Lung microvascular endothelial cell (primary cell): ENCODE measurements around the gene IGF2R. TPM values are rescaled to one million over a fixed set of nuclear protein-coding genes. Genes with fewer than 3 reads are reported as not detected.
"Not testable (repeated sequence)": the region's sequence is repeated elsewhere in the genome, so short reads cannot be mapped to it uniquely, and the experiment has no call there.

ENCODE experiments used
- DNase-seq, 2 donors: peaks; one replicate each; pipeline versions ENCODE4 v3.0.0 to v3.0.0-alpha.2; 2010; ENCODE audit warnings: low read depth in 2 of 2
- total RNA-seq: library from RNA; depleted of rRNA; stranded (reverse); fragments of >200 nt; gene quantifications from 2 replicates; pipeline ENCODE4 v1.2.1, GENCODE V29; 2014

Gene IGF2R
- total RNA-seq, 1 donor from 2014 or later = 93.7 TPM

GRCh38 chr6:159996626-159997497, 28.0 kb downstream of the IGF2R start:
- DNase-seq = no peak

DNA sequence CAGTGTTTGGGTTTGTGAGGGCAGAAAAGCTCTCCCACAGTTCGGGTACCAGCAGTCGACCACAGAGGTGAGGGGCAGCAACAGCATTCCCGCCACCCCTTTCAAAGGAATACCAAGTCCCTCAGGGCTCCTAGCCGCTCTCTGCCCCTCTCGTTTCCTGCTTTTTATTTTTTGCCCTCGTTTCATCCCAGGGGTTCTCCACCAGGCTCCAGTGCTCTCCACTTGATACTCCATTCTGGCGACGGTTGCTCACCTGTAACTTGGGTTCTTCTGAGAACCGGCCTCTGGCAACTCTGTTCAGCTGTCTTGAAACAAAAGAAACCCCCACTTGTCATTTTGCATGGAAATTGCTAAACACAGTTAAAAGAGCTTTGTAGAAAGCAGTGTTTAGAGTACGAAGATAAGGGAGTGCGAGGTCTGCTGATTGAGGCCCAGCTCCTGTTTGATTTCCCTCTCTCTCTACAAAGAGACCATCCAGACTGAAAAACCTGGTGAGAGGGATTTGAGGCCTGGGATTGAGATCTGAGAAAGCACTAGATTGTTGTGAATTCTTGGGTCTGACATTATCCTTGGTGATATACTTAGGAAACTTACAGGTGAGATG, 28.7 kb downstream of the IGF2R start:
- no peak for DNase-seq

- no peak for DNase-seq
These were observed 29.7 kb downstream of the IGF2R start for GRCh38 chr6:159998538-159998937.

DNA sequence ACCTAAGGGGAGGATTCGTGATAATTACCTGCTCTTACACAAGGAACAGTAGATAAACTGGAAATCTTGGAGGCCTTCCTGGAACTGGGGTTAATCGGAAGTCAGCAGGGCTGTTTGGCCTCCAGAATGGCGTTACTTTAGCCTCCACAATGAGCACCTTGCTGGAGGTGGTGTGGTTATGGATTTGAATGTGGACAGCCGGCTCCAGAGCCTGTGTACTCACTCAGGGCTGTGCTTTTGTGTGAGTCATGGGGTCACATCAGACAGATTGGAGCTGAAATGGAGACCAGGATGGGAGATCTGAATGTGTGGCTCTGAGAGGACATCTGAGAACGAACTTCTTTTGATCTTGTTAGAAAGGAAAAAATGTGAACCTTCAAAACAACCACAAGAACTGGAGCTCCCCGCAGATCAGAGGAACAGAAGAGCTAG, 30.4 kb downstream of the IGF2R start:
- no peak for DNase-seq

GRCh38 chr6:160000280-160000704, 31.4 kb downstream of the IGF2R start:
- no peak for DNase-seq

GRCh38 chr6:160000893-160001427, 32.1 kb downstream of the IGF2R start:
- DNase-seq = not testable (repeated sequence)

DNA sequence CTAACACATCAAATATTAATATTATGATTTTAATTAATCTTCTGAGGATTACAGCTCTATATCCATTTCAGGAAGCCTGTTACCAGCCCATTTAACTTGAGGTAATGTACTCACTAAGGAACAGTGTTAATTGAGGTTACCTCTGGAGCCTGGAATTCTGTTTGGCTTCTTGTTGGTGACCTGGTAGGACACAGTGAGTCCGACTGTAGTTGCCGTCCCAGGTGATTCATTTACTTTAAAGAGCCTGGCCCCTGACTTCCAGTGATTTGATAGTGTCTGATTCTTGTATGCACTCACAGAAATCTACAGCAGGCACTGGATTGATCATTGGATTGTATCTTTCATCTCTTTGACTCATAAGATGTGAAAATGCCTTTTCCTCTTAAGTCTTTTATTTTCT, 34.0 kb downstream of the IGF2R start:
- DNase-seq = no peak

DNA sequence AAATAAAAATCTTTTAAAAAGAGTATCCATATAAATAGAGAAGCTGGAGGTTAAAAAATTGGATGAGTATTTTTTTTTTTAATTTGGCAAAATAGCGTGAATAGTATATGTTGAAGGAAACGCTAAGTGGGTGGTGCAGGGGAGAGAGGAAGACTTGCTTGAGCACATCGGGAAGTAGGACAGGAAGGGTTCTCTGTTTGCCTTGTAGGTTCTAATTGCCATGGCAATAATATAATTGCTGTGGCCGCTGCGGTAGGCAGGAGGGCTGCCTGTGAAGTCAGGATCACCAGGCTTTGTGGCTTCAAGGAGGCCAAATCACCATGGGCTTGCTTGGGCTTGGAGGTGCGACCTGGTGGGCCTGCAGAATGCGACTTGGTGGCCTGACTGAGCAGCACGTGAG, 35.1 kb downstream of the IGF2R start:
- peak in 1 of 2 donors; percentile 56 for DNase-seq

DNA sequence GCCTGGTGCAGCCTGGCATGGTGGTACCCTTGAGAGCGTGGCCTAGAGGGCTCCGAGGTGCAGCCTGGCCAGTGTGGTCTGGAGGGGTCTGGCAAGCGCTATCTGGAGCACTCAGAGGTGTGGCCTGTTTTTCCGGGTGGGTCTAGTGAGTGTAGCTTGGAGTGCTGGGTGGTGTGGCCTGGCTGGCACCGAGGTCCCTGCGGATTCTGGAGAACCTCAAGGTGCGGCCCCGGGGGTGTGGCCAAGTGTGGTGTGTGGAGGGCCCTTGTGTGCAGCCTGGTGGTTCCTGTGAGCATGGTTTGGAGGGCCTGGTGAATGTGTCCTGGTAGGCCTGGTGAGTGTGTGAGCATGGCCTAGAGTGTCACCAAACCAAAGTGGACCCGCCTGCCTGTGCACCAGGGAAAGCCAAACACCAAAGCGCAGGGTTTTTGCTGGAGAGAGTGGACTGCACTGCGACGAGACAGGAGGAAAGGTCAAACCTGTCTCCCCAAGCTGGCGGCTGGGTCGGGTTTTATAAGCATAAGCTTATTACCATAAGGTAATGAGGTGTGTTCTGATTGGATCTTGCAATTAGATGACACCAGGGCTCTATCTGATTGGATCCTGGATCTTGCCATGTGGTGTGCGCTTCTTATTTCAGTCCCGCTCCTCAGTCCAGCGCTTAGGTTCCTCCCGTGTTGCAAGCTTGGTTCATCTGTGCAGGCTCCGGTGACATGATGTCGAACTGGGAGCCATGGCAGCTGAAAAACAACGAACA, 35.7 kb downstream of the IGF2R start:
- DNase-seq = no peak

- DNase-seq = no peak
These were observed 36.3 kb downstream of the IGF2R start for GRCh38 chr6:160005211-160005610.

DNA sequence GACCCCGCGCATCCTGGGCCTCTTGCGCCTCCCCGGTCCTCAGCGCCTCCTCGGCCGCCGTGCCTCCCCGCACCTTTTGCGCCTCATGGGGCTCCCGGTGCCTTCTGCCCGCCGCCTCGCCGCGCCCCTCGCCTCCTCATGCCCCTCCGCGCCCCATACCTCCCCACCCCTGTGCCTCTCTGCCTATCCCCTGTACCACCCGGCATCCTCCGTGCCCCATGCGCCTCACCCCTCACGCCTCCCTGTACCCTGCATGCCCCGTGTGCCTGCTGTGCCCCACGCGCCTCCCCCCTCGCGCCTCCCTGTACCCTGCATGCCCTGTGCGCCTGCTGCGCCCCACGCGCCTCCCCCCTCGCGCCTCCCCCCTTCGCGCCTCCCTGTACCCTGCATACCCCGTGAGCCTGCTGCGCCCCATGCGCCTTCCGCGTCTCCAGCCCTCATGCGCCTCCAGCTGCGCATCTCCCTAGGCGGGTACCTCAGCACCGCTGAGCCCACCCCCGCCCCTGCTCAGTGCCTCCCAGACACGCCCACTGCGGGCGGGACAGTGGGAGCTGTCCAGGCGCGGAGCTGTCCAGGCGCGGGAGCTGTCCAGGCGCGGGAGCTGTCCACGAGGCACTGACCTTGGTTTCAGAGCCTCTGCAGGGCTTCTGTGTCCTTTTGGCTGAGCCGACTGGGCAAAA, 37.1 kb downstream of the IGF2R start:
- DNase-seq = peak; percentile 63 to 64

DNA sequence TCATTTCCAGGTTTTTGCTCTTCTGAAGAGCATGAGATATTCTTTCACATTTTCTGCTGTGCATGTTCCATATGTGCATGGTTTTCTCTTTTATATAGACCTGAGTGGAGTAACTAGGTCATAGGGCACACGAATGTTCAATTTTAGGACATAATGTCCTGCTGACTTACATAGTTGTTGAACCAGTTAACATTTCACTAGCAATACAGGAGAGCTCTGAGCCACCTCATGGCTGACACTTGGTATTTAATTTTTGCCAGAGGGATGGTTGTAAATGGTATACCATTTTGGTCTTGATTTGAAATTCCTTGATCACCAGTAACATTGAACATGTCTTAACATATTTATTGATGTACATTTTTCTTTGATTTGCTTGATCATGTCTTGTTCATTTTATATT, 38.3 kb downstream of the IGF2R start:
- no peak for DNase-seq

GRCh38 chr6:160007611-160008010, 38.7 kb downstream of the IGF2R start:
- peak in 1 of 2 donors; percentile 51 for DNase-seq

GRCh38 chr6:160010067-160010466, 41.2 kb downstream of the IGF2R start:
- DNase-seq = no peak

DNA sequence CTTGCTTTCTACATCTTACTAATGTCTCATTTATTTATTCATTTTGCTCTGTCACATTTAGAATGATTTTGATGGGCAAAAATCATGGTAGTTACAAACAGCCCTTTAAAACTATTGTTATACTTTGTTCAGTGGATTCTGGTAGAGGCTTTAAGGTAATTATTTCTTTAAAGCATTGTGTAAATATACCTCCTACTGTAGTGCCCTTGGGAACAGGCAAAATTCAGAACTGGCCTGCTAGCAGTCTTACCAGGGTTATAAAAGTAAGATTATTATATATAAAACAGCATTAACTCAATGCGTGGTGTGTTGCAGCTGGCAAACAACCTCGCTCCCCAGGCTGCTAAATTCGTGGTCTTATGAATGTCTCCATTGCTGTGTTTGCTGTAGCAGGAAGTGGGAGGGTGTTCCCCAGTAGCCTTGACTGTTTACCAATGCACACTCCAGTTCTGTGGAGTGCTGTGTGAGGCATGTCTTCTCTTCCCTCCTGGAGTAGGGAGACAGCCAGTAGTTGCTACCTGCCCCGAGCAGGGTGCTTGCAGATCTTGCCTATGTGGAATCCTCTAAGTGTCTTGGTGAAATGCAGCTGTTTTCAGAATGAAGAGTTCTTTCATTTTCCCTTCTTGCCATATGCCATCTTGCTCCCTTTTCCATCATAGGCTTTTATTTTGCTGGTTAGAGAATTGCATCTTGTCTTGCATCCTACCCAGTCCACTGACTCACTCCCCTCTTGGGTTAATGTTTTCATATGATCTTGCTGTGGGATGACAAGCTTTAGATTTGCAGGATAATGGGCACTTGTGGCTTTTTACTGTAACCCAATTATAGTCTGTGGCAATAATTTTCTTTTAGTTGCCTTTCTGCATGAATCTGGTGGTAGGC, 45.3 kb downstream of the IGF2R start:
- DNase-seq = peak in 1 of 2 donors; percentile 26

GRCh38 chr6:160014869-160015182, 45.9 kb downstream of the IGF2R start:
- no peak for DNase-seq

DNA sequence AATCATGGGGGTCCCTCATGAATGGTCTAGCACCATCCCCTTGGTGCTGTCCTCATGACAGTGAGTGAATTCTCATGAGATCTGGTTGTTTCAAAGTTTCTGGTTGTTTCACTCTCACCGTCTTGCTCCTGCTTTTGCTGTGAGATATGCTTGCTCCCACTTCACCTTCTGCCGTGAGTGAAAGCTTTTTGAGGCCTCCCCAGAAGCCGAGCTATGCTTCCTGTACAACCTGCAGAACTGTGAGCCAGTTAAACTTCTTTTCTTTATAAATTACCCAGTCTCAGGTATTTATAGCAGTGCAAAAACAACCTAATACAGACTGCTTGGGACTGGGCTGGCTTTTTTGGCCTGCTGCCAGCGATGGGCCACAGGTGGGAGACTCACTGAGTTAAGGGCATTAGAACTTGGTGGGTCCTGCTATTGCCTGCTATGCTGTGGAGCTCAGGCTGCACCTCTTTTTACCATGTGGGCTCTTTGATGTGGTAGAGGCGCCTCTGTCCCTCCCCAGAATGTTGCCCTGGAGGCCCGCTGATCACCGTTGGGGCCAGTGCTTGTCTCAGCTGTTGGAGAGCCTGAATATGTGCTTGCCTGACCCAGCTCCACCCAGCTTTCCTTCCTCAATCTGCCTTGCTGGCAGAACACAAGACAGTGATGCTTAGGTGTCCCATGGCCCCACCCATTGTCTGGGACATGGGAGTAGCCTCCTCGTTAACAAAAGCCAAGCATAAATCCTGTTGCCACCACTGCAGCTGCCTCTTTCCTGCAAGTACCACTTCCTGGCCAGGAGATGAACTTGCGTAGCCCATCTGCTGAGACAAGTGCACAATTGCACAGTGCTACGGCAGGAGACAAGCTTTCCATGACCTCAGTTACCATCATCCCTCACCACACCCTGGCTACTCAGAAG, 47.1 kb downstream of the IGF2R start:
- DNase-seq = no peak

DNA sequence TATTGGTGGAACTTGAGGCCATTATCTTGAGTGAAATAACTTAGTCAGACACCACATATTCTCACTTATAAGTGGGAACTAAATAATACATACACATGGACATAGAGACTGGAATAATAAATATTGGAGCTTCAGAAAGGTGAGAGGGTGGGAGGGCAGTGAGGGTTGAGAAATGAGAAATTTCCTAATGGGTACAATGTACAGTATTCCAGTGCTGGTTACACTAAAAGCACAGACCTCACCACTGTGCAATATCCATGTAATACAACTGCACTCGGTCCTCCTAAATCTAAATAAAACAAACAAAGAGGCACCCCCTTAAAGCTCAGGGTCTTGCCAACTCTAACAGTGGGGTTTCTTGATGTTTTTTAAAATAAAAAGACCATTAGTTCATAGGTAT, 53.2 kb downstream of the IGF2R start:
- DNase-seq = no peak

GRCh38 chr6:160022793-160023192, 53.9 kb downstream of the IGF2R start:
- DNase-seq = no peak
